Right ventricle myocardium inferior (tissue), 1 donor: ENCODE data around the gene URB2. TPM values are rescaled to one million over a fixed set of nuclear protein-coding genes. Genes with fewer than 3 reads are reported as not detected.
"Not testable (repeated sequence)": the region's sequence is repeated elsewhere in the genome, so short reads cannot be mapped to it uniquely, and the experiment has no call there.

ENCODE experiments used
- ATAC-seq: fragments of 200-7000 bp; cut with Tn5 transposase; one replicate; pipeline ENCODE4 v1.9.1; 2020; ENCODE audit warnings: mild to moderate bottlenecking, moderate library complexity
- DNase-seq: peaks from one replicate; pipeline ENCODE4 v3.0.0; 2021; ENCODE audit errors: missing footprints
- intact Hi-C: fragments of 100-400 bp; cut with DNase I; formaldehyde crosslinking; loops from one replicate; pipeline ENCODE4 v1.11.0; 2022
- total RNA-seq: library from RNA; stranded (reverse); fragmentation: NEBNext Ultra II Directional; extraction: Animal tissue kit (Norgen Biotek cat#: 25700); gene quantifications from one replicate; pipeline ENCODE4 v1.2.1, GENCODE V29; 2021
- donor health status: DM: no; HTN: yes; CAD: no; lungs with severe emphysema.

The URB2 gene
- total RNA-seq, 1 donor from 2014 or later, result 3.4 TPM

GRCh38 chr1:229666585-229666984 is 40.5 kb downstream of the URB2 start:
- intact Hi-C loops, result no loop called here
- no peak for DNase-seq
- no peak for ATAC-seq

- ATAC-seq, result no peak
- intact Hi-C loops, result no loop called here
- DNase-seq, result no peak
These were observed 43.3 kb downstream of the URB2 start for GRCh38 chr1:229669333-229669732.

GRCh38 chr1:229671310-229671709 is 45.3 kb downstream of the URB2 start:
- intact Hi-C loops, result no loop called here
- DNase-seq (no peak), ATAC-seq (no peak)

- intact Hi-C loops, result no loop called here
- ATAC-seq, result no peak
These were observed 46.2 kb downstream of the URB2 start for GRCh38 chr1:229672246-229672645.

GRCh38 chr1:229674042-229674441 is 48.0 kb downstream of the URB2 start:
- ATAC-seq, result no peak
- DNase-seq, result no peak
- intact Hi-C loops, result no loop called here

More at GRCh38 chr1:229672246-229672645, 46.2 kb downstream of the URB2 start:
- DNase-seq, result no peak

- intact Hi-C loops, result no loop called here
- no peak for ATAC-seq
- DNase-seq, result no peak
These were observed 49.3 kb downstream of the URB2 start for GRCh38 chr1:229675396-229675795.

GRCh38 chr1:229685149-229685548 is 59.1 kb downstream of the URB2 start:
- intact Hi-C loops, result no loop called here
- no peak for ATAC-seq

GRCh38 chr1:229689273-229689672 is 63.2 kb downstream of the URB2 start:
- ATAC-seq (no peak), DNase-seq (no peak)
- intact Hi-C loops, result no loop called here

More at GRCh38 chr1:229685149-229685548, 59.1 kb downstream of the URB2 start:
- no peak for DNase-seq

GRCh38 chr1:229689904-229690303 is 63.9 kb downstream of the URB2 start:
- intact Hi-C loops, result no loop called here
- no peak for DNase-seq
- no peak for ATAC-seq

GRCh38 chr1:229690662-229691061 is 64.6 kb downstream of the URB2 start:
- DNase-seq (no peak), ATAC-seq (no peak)
- intact Hi-C loops, result no loop called here

- intact Hi-C loops, result no loop called here
These were observed 65.3 kb downstream of the URB2 start for GRCh38 chr1:229691362-229691761.

GRCh38 chr1:229693129-229693900 is 67.3 kb downstream of the URB2 start:
- intact Hi-C loops, result no loop called here
- no peak for ATAC-seq
- no peak for DNase-seq

More at GRCh38 chr1:229691362-229691761, 65.3 kb downstream of the URB2 start:
- DNase-seq, result no peak
- no peak for ATAC-seq

- DNase-seq, result peak; percentile 90
- intact Hi-C loops, result no loop called here
- ATAC-seq, result peak; percentile 95
These were observed 68.1 kb downstream of the URB2 start for GRCh38 chr1:229694053-229694693.

- DNase-seq (no peak), ATAC-seq (no peak)
- intact Hi-C loops, result no loop called here
These were observed 70.3 kb downstream of the URB2 start for GRCh38 chr1:229696385-229696784.

- intact Hi-C loops, result no loop called here
- ATAC-seq (peak; percentile 82), DNase-seq (no peak)
These were observed 73.7 kb downstream of the URB2 start for GRCh38 chr1:229699613-229700267.

- DNase-seq, result no peak
- intact Hi-C loops, result no loop called here
- ATAC-seq, result no peak
These were observed 78.1 kb downstream of the URB2 start for GRCh38 chr1:229704157-229704556.

- intact Hi-C loops, ATAC-seq, DNase-seq: not testable (repeated sequence)
These were observed 79.1 kb downstream of the URB2 start for GRCh38 chr1:229705152-229705551.

- ATAC-seq, result not testable (repeated sequence)
These were observed 81.1 kb downstream of the URB2 start for GRCh38 chr1:229707127-229707526.

GRCh38 chr1:229709500-229710013 is 83.5 kb downstream of the URB2 start:
- DNase-seq, result no peak
- ATAC-seq, result no peak
- intact Hi-C loops, result no loop called here

More at GRCh38 chr1:229707127-229707526, 81.1 kb downstream of the URB2 start:
- intact Hi-C loops, DNase-seq: not testable (repeated sequence)
